HG03097 (cell line): ENCODE data around the gene PRH2.

Experiments used
- ATAC-seq: cut with Tn5 transposase; IDR thresholded peaks from one replicate; pipeline ENCODE4 v1.9.1; 2021; ENCODE audit not compliant: unreplicated experiment, low FRiP score

The PRH2 gene

DNA sequence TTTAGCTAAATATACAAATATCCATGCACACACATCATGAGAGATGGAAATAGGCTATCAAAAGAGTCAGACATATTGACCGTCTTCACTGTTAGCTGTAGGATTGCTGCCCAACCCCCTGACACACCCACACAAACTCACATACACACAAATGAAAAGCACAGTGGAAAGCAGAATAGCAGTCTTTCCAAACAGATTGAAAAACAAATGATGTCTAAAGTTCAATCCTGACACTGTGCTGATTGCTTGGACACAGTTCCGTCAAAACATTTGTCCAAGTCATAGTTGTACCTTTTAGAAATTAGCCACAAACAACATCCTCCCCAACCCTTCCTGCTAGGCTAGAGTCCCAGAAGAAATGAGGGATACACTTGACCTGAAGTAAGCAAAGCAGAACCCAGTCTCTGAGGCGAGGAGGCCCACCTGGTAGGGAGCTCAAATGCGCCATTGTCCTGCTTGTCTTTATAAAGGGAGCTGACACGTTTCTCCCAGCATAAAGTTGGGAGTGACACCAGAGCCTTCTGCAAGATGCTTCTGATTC is at the start of gene PRH2:
Gene PRH2 (plus strand): TSS at position 491 of the 541 bp plus-strand sequence. CDS start 38 bp downstream, at position 529.
- no peak for ATAC-seq

DNA sequence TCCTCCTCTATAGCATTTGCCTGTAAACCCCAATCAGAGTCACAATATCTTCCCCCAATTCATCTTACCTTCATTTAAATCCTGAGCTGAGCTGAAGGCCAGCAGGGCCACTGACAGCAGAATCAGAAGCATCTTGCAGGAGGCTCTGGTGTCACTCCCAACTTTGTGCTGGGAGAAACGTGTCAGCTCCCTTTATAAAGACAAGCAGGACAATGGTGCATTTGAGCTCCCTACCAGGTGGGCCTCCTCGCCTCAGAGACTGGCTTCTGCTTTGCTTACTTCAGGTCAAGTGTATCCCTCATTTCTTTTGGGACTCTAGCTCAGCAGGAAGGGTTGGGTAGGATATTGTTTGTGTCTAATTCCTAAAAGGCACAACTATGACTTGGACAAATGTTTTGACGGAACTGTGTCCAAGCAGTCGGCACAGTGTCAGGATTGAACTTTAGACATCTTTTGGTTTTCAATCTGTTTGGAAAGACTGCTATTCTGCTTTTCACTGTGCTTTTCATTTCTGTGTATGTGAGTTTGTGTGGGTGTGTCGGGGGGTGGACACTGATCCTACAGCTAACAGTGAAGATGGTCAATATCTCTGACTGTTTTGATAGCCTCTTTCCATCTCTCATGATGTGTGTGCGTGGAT is 44.8 kb upstream of the PRH2 start, which contains the start of gene PRH1:
Gene PRH1 (minus strand): TSS at position 170 of the 640 bp plus-strand sequence. CDS start 38 bp downstream, at position 132.
- ATAC-seq = no peak

DNA sequence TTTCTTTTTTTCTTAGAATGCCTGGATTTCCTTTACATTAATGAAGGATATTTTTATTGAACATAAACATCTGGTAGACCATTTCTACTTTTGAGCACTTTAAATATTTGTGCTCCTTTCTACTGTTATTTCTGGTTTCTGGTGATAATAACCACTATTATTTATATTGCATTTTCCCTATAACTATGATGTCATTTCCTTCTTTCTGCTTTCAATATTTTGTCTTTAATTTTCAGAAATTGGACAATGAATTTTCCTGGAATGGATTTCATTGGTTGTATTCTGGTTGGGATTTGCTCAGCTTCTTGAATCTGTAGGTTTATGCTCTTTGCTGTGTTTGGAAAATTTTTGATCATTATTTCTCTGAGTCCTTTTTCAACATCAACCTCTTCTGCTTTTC is 39.8 kb upstream of the PRH2 start:
- ATAC-seq = no peak

DNA sequence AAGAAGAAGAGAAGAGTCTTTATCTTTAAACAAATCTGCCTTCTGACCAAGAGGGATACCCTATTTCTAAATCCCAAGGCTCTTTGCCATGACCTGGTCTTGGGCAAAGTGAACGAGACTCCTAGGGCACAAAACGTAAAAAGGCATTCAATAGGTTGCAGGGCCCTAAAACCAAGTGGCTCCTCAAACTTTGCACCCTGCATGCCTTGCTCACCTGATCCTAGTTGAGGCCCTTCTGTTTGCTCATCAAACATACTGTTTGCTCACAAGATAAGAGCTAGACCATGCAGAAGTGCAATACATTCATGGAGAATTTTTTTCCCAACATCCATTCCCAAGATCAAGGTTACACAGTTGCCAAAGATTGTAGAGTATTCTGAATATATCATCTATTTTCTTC is 37.1 kb upstream of the PRH2 start:
- ATAC-seq = no peak

DNA sequence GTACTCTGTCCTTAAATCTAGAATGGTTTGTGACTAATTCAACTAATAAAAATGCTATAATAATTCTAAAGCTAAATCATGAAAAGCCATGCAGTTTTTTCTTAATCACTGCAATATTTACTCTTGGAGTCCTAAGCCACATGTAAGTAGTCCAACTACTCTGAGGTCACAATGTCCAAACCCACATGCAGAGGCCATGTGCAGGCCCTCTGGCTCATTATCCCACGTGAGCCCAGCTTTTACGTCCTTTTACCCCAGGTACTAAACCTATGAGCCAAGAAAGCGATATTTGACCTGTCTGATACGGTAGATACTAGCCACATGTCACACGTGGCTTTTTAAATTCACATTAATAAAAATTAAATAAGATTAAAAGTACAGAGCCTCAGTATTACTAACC is 32.2 kb upstream of the PRH2 start:
- no peak for ATAC-seq

DNA sequence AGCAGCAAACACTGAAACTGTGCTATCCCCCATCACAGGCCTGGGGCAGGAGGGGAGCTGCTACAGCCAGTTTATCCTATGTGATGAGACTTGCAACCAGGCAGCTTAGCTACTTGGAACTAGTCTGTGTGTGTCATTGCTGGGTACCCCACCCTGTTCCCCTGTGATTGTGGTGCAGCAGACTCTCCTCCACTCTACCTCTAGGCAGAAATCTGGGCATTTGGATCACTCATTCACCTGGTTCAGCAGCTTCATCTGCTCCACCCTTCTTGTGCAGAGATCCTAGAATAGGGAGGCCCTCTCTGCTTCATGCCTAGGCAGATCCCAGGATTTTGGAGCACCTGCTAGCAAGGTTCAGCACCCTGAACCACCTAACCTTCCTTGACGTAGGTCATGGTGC is 28.5 kb upstream of the PRH2 start:
- no peak for ATAC-seq

DNA sequence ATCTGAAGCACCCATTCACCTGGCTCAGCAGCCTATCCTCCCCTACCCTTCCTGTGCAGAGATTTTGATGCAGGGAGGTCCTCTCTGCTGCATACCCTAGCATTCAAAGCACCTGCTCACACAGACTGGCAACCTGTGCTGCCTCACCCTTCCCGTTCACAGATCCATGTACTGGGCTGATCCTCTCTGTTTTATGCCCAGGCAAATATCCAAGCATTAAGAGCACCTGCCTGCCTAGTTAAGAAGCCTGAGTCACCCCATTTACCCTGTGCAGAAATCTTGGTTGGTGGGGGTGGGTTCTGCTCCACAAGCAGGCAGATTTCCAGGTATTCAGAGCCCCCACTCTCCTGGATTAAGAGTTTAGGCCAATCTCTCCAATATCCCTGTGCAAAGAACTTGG is 28.1 kb upstream of the PRH2 start:
- no peak for ATAC-seq

DNA sequence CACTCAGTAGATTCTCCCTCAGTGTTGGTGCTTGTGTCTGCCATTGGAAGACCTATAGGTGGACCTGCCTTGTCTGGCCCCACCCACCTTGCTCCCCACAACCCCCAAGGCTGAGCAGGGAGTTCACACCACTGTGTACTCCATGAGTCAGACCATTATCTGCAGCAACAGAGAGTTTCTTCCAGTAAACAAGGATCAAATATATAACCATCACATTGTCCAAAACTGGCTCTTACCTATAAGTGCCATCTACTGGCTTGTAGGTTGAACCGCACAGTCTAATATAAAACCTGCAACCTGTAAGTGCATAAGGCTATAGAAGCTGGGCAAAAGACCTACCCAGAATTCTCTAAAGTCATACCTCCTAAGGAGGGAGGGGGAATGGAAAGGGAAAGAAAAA is 27.6 kb upstream of the PRH2 start:
- ATAC-seq = no peak

DNA sequence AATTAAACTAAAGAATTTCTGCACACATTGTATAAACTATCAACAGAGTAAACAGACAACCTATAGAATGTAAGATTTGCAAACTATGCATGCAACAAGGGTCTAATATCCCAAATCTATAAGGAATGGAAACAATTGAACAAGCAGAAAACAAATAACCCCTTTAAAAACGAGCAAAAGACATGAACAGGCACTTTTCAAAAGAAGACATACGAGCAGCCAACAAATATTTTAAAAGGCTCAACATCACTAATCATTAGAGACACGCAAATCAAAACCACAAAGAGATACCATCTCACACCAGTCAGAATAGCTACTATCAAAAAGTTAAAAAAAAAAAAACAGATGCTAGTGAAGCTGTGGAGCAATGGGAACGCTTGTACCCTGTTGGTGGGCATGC is 24.4 kb upstream of the PRH2 start:
- no peak for ATAC-seq

DNA sequence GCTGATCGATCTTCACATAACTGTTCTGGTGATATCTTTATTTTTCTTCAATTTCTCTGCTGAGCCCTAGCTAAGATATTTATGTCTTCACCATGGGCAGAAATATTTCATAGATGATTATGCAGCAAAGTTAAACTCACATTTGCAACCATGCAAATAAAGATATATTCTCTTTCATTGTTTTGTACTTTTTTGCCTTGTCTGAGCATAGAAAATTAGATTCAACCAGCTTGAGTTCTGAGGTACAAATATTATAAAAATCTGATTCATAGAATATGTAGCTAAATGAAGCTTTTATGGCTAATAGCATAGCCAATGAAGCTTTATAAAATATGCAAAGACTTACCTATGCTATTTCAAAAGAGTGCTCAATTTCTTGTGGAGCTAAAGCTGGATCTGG is 19.6 kb upstream of the PRH2 start, which contains the start of gene TAS2R13:
Gene TAS2R13 (minus strand): TSS at position 101 of the 400 bp plus-strand sequence. CDS start 264 bp downstream, outside the sequence.
- ATAC-seq = no peak

DNA sequence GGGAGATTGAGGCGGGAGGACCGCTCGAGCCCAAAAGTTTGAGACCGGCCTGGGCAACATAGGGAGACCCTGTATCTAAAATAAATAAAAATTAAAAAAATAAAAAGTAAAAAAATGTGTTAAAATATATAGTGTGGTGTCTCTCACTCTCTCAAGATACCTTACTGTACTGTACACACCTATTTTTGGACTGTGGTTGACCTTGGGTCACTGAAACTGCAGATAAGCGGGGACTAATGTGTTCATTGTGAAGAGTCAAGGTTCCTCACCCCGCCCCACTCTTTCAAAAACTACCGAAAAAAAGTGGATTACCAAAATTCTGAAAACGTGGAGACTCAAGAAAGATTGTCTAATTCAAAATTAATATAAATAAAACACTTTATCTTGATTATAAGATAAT is 18.7 kb upstream of the PRH2 start:
- no peak for ATAC-seq

DNA sequence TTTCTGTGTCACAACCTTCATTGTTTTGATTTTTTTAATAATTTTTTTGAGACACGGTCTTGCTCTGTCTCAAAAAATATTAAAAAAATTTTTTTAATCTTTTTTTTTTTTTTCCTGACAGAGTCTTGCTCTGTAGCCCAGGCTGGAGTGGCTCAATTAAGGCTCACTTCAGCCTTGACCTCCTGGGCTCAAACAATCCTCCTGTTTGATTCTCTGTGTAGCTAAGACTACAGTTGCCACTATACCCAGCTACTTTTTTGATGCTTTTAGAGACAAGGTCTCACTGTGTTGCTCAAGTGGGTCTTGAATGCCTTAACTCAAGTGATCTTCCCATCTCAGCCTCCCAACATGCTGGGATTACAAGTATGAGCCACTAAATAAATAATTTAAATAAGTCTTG is 9.2 kb upstream of the PRH2 start:
- ATAC-seq = no peak

DNA sequence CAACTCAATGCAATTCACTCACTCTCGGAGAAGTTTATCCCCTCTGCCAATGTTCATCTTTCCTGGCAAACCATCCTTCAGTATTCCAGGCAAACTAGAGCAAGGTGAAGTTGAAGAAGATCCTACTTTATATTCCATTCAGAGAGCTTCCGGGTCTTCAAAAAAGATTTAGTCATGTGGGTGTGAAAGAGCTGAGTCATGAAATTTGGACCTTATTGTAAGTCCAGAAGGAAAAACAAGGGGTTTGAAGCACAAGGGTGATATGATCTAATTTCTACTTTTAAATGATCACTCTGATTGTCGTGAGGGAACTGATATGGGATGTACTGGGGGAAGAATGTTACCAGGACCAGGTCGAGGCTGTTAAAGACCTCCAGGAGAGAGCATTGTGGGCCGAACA is 2.8 kb upstream of the PRH2 start:
- no peak for ATAC-seq

DNA sequence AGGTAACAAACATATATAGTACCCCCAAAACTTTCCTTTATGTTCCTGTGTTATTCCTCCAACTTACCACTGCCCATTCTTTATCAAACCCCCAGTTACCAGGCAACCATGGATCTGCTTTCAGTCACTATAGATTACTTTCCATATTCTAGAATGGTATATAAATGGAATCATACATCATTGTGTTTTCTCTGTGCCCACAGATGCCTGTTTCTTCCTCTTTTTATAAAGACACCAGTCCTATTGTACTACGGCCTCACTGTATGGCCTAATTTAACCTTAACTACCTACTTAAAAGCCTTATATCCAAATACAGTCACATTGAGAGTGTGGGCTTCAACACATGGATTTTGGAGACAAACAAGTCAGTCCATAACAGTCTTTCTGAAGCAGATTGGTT is 7.5 kb downstream of the PRH2 start:
- no peak for ATAC-seq

DNA sequence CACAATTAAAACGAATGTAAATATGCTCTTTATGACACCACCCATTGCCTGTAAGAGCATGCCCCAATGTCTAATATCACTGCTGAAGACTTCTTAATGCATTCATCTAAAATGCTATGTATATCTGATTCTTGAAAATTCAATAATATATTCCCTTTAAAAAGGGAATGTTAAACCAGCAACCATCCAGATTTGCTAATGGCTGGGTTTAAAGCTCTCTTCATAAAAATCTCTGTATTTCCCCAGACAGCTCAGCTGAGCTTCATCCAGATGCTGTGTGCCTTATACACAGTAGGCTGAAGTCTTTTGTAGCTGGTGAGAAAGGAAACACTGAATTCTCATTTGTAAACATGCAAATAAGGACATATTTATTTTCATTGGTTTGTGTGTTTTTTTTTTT is 10.1 kb downstream of the PRH2 start, which contains the start of gene TAS2R14:
Gene TAS2R14 (minus strand): TSS at position 101 of the 400 bp plus-strand sequence. CDS start 56 bp downstream, at position 45.
- ATAC-seq = no peak

DNA sequence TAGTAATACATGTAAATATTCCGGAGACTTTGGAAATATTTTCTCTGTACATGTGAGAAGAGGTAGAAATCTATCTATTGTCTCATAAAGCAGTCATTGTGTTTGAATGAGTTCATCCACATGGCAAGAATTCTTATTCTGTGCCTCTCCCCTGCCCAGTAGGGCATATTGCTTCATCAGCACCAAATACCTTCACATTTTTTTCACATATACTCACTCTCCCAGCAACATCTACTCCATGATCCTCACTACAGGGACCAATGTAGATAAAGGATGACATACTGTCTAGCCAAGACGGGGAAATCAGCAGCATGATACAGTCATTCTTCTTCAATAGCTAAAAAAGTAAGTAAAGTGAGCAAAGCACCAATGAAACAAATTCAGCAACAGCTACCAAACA is 11.4 kb downstream of the PRH2 start:
- no peak for ATAC-seq

DNA sequence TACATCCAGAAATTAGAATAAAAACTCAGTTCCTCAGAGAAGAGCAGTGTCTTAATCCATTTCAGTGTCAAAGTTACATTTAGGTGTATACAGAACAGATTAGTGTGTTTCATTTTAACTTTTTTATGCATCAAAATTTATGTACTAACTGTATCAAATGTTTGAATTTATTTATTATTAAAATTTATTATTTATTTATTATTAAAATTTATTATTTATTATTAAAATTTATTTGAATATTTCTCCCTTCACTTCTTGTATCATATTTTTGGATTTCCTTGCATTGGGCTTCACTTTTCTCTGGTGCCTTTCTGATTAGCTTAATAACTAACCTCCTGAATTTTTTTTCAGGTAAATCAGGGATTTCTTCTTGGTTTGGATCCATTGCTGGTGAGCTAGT is 12.3 kb downstream of the PRH2 start:
- no peak for ATAC-seq

DNA sequence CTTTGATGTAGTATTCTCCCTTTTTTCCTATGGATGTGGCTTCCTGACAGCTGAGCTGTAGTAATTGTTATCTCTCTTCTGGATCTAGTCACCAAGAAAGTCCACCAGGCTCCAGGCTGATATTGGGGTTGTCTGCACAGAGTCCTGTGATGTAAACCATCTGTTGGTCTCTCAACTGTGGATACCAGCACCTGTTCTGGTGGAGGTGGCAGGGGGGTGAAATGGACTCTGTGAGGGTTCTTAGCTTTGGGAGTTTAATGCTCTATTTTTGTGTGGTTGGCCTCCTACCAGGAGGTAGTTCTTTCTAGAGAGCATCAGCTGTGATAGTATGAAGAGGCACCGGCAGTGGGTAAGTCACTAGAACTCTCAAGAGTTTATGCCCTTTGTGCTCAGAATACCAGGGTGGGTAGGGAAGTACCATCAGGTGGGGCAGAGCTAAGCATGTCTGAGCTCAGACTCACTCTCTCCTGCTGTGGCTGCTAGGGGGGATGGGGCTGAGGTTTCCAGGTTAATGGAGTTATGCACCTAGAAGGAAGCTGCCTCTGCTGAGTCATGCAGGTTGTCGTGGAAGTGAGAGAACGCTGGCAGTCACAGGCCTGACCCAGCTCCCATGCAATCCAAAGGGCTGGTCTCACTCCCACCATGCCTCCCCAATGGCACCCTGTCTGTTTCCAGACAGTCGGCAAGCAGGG is 13.0 kb downstream of the PRH2 start:
- ATAC-seq = no peak

DNA sequence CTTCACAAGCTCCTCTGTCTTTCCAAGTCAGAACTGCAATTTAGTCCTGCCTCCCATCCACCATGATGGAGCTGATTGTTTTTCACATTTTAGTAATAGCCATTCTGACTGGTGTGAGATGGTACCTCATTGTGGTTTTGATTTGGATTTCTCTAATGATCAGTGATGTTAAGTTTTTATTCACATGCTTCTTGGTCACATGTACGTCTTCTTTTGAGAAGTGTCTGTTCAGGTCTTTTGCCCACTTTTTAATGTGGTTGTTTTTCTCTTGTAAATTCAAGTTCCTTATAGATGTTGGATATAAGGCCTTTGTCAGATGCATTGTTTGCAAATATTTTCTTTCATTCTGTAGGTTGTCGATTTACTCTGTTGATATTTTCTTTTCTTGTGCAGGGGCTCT is 14.1 kb downstream of the PRH2 start:
- no peak for ATAC-seq

DNA sequence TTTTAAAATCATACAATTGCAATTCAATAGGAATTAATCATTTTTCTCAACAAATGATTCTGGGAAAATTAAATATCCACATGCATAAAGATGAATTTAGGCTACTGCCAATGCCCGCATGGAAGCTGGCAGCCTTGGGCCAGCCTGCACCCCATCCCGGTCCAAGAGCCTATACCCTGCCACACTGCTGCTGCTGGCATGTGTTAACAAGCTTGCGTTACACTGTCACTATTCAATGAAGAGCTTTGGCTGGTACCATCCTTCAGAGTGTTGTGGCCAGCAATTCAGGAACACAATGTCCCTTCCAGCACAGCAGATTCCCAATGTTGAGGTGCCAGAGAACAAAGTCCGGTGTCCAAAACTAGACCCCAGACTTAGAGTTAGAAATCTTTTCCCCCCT is 23.6 kb downstream of the PRH2 start:
- no peak for ATAC-seq

DNA sequence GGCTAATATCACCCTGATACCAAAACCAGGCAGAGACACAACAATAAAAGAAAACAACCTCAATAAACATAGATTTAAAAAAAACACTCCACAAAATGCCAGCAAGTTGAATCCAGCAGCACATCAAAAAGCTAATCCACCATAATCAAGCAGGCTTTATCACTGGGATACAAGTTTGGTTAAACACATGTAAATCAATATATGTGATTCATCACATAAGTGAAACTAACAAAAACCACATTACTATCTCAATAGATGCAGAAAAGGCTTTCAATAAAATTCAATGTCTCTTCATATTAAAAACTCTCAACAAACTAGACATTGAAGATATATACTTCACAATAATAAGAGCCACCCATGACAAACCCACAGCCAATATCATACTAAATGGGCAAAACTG is 27.0 kb downstream of the PRH2 start:
- ATAC-seq = no peak

DNA sequence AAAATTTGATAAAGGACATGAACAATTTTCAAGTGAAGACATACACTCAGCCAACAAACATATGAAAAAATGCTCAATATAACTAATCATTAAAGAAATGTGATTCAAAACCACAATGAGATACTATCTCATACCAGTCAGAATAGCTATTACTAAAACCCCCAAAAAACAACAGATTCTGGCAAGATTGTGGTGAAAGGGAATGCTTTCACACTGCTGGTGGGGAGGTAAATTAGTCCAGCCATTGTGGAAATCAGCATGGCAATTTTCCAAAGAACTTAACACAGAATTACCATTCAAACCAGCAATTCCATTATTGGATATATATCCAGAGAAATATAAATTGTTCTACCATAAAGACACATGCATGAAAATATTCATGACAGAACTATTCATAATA is 28.7 kb downstream of the PRH2 start:
- no peak for ATAC-seq
